Measurements from ENCODE around the gene TRIM56.
"Not testable (repeated sequence)": the region's sequence is repeated elsewhere in the genome, so short reads cannot be mapped to it uniquely, and the experiment has no call there.

Gene TRIM56

GRCh38 chr7:101129603-101130117 lies 44.4 kb downstream of the TRIM56 start:
- H3K4me1 ChIP-seq (ENCODE audit: control insufficient read depth in 1 of 2, insufficient read depth in 2 of 2, low read length in 2 of 2), result peaks cover 13 to 15% of the 10 kb centered on the region in 2 donors
- H3K9ac ChIP-seq (ENCODE audit: low read depth in 1 of 2, low read length in 2 of 2), result no peak overlapping the region
- no peaks in the 10 kb centered on the region for H3K36me3 ChIP-seq (ENCODE audit: control insufficient read depth in 1 of 2, insufficient read depth in 2 of 2, low read length in 2 of 2)
- no peak overlapping the region for H3K27ac ChIP-seq (ENCODE audit: low read depth, low read length)
- H3K27me3 ChIP-seq (ENCODE audit: control insufficient read depth in 1 of 2, insufficient read depth in 2 of 2, low read length in 2 of 2), result peaks cover 5 to 12% of the 10 kb centered on the region in 2 donors
- H3K4me3 ChIP-seq (ENCODE audit: low read depth in 1 of 2, low read length in 2 of 2), result no peak overlapping the region
- no peaks in the 10 kb centered on the region for H3K9me3 ChIP-seq (ENCODE audit: control insufficient read depth in 1 of 2, low read length in 2 of 2)

- not testable (repeated sequence) for H3K4me3 ChIP-seq (ENCODE audit: low read depth in 1 of 2, low read length in 2 of 2); H3K9ac ChIP-seq (ENCODE audit: low read depth in 1 of 2, low read length in 2 of 2); H3K9me3 ChIP-seq (ENCODE audit: control insufficient read depth in 1 of 2, low read length in 2 of 2); H3K27ac ChIP-seq (ENCODE audit: low read depth, low read length); H3K27me3 ChIP-seq (ENCODE audit: control insufficient read depth in 1 of 2, insufficient read depth in 2 of 2, low read length in 2 of 2); H3K36me3 ChIP-seq (ENCODE audit: control insufficient read depth in 1 of 2, insufficient read depth in 2 of 2, low read length in 2 of 2); H3K4me1 ChIP-seq (ENCODE audit: control insufficient read depth in 1 of 2, insufficient read depth in 2 of 2, low read length in 2 of 2)
Observed at GRCh38 chr7:101132626-101133600, 47.6 kb downstream of the TRIM56 start.

- no peaks in the 10 kb centered on the region for H3K36me3 ChIP-seq (ENCODE audit: control insufficient read depth in 1 of 2, insufficient read depth in 2 of 2, low read length in 2 of 2)
- H3K27ac ChIP-seq (ENCODE audit: low read depth, low read length), result no peak overlapping the region
- no peaks in the 10 kb centered on the region for H3K27me3 ChIP-seq (ENCODE audit: control insufficient read depth in 1 of 2, insufficient read depth in 2 of 2, low read length in 2 of 2)
- H3K9ac ChIP-seq (ENCODE audit: low read depth in 1 of 2, low read length in 2 of 2), result no peak overlapping the region
- H3K9me3 ChIP-seq (ENCODE audit: control insufficient read depth in 1 of 2, low read length in 2 of 2), result no peaks in the 10 kb centered on the region
- peaks cover 9 to 10% of the 10 kb centered on the region in 2 donors for H3K4me1 ChIP-seq (ENCODE audit: control insufficient read depth in 1 of 2, insufficient read depth in 2 of 2, low read length in 2 of 2)
- no peak overlapping the region for H3K4me3 ChIP-seq (ENCODE audit: low read depth in 1 of 2, low read length in 2 of 2)
Observed at GRCh38 chr7:101133621-101134398, 48.5 kb downstream of the TRIM56 start.

GRCh38 chr7:101134399-101134980 lies 49.2 kb downstream of the TRIM56 start:
- H3K9ac ChIP-seq (ENCODE audit: low read depth in 1 of 2, low read length in 2 of 2), result no peak overlapping the region
- H3K9me3 ChIP-seq (ENCODE audit: control insufficient read depth in 1 of 2, low read length in 2 of 2), result no peaks in the 10 kb centered on the region
- H3K4me3 ChIP-seq (ENCODE audit: low read depth in 1 of 2, low read length in 2 of 2), result no peak overlapping the region
- H3K36me3 ChIP-seq (ENCODE audit: control insufficient read depth in 1 of 2, insufficient read depth in 2 of 2, low read length in 2 of 2), result no peaks in the 10 kb centered on the region
- H3K4me1 ChIP-seq (ENCODE audit: control insufficient read depth in 1 of 2, insufficient read depth in 2 of 2, low read length in 2 of 2), result peaks cover 9 to 10% of the 10 kb centered on the region in 2 donors
- no peaks in the 10 kb centered on the region for H3K27me3 ChIP-seq (ENCODE audit: control insufficient read depth in 1 of 2, insufficient read depth in 2 of 2, low read length in 2 of 2)
- no peak overlapping the region for H3K27ac ChIP-seq (ENCODE audit: low read depth, low read length)

GRCh38 chr7:101137651-101138212 lies 52.5 kb downstream of the TRIM56 start:
- Histone ChIP-seq H3K27ac (ENCODE audit: low read depth, low read length) (peak overlapping the region; percentile 39), H3K4me1 (ENCODE audit: control insufficient read depth in 1 of 2, insufficient read depth in 2 of 2, low read length in 2 of 2) (peaks cover 9 to 10% of the 10 kb centered on the region in 2 donors), H3K36me3 (ENCODE audit: control insufficient read depth in 1 of 2, insufficient read depth in 2 of 2, low read length in 2 of 2) (no peaks in the 10 kb centered on the region), H3K9me3 (ENCODE audit: control insufficient read depth in 1 of 2, low read length in 2 of 2) (no peaks in the 10 kb centered on the region), H3K9ac (ENCODE audit: low read depth in 1 of 2, low read length in 2 of 2) (peak overlapping the region; percentile 22 to 29), H3K4me3 (ENCODE audit: low read depth in 1 of 2, low read length in 2 of 2) (peak overlapping the region in 1 of 2 donors; percentile 35), H3K27me3 (ENCODE audit: control insufficient read depth in 1 of 2, insufficient read depth in 2 of 2, low read length in 2 of 2) (no peaks in the 10 kb centered on the region)

GRCh38 chr7:101138213-101138870 lies 53.1 kb downstream of the TRIM56 start:
- peak overlapping the region in 1 of 2 donors; percentile 29 for H3K9ac ChIP-seq (ENCODE audit: low read depth in 1 of 2, low read length in 2 of 2)
- H3K27me3 ChIP-seq (ENCODE audit: control insufficient read depth in 1 of 2, insufficient read depth in 2 of 2, low read length in 2 of 2), result no peaks in the 10 kb centered on the region
- no peaks in the 10 kb centered on the region for H3K9me3 ChIP-seq (ENCODE audit: control insufficient read depth in 1 of 2, low read length in 2 of 2)
- no peak overlapping the region for H3K27ac ChIP-seq (ENCODE audit: low read depth, low read length)
- peak overlapping the region in 1 of 2 donors; percentile 47 for H3K4me3 ChIP-seq (ENCODE audit: low read depth in 1 of 2, low read length in 2 of 2)
- peaks cover 9 to 10% of the 10 kb centered on the region in 2 donors for H3K4me1 ChIP-seq (ENCODE audit: control insufficient read depth in 1 of 2, insufficient read depth in 2 of 2, low read length in 2 of 2)
- H3K36me3 ChIP-seq (ENCODE audit: control insufficient read depth in 1 of 2, insufficient read depth in 2 of 2, low read length in 2 of 2), result no peaks in the 10 kb centered on the region

GRCh38 chr7:101140339-101140699 lies 55.0 kb downstream of the TRIM56 start:
- no peaks in the 10 kb centered on the region for H3K9me3 ChIP-seq (ENCODE audit: control insufficient read depth in 1 of 2, low read length in 2 of 2)
- no peak overlapping the region for H3K4me3 ChIP-seq (ENCODE audit: low read depth in 1 of 2, low read length in 2 of 2)
- no peaks in the 10 kb centered on the region for H3K36me3 ChIP-seq (ENCODE audit: control insufficient read depth in 1 of 2, insufficient read depth in 2 of 2, low read length in 2 of 2)
- peaks cover 10 to 19% of the 10 kb centered on the region in 2 donors for H3K4me1 ChIP-seq (ENCODE audit: control insufficient read depth in 1 of 2, insufficient read depth in 2 of 2, low read length in 2 of 2)
- no peak overlapping the region for H3K9ac ChIP-seq (ENCODE audit: low read depth in 1 of 2, low read length in 2 of 2)
- H3K27me3 ChIP-seq (ENCODE audit: control insufficient read depth in 1 of 2, insufficient read depth in 2 of 2, low read length in 2 of 2), result no peaks in the 10 kb centered on the region
- H3K27ac ChIP-seq (ENCODE audit: low read depth, low read length), result no peak overlapping the region

GRCh38 chr7:101140746-101141382 lies 55.6 kb downstream of the TRIM56 start:
- Histone ChIP-seq H3K4me3 (ENCODE audit: low read depth in 1 of 2, low read length in 2 of 2) (no peak overlapping the region), H3K9ac (ENCODE audit: low read depth in 1 of 2, low read length in 2 of 2) (no peak overlapping the region), H3K9me3 (ENCODE audit: control insufficient read depth in 1 of 2, low read length in 2 of 2) (no peaks in the 10 kb centered on the region), H3K27me3 (ENCODE audit: control insufficient read depth in 1 of 2, insufficient read depth in 2 of 2, low read length in 2 of 2) (no peaks in the 10 kb centered on the region), H3K27ac (ENCODE audit: low read depth, low read length) (no peak overlapping the region), H3K4me1 (ENCODE audit: control insufficient read depth in 1 of 2, insufficient read depth in 2 of 2, low read length in 2 of 2) (peaks cover 10 to 19% of the 10 kb centered on the region in 2 donors), H3K36me3 (ENCODE audit: control insufficient read depth in 1 of 2, insufficient read depth in 2 of 2, low read length in 2 of 2) (no peaks in the 10 kb centered on the region)
